ENCODE data around the gene GPC1.

Gene GPC1

GRCh38 chr2:240396623-240397541 is 38.6 kb upstream of the GPC1 start:
- DNase-seq: no peak

- DNase-seq: no peak
Measured at GRCh38 chr2:240397542-240397916, 37.9 kb upstream of the GPC1 start.

GRCh38 chr2:240397924-240398645 is 37.4 kb upstream of the GPC1 start:
- no peak for DNase-seq

- no peak for DNase-seq
Measured at GRCh38 chr2:240398661-240399267, 36.7 kb upstream of the GPC1 start.

- DNase-seq: no peak
Measured at GRCh38 chr2:240399419-240400324, 35.8 kb upstream of the GPC1 start.

- DNase-seq: no peak
Measured at GRCh38 chr2:240400371-240401161, 34.9 kb upstream of the GPC1 start.

- no peak for DNase-seq
Measured at GRCh38 chr2:240401308-240401707, 34.2 kb upstream of the GPC1 start.

- no peak for DNase-seq
Measured at GRCh38 chr2:240401781-240402551, 33.5 kb upstream of the GPC1 start.

GRCh38 chr2:240402566-240403272 is 32.7 kb upstream of the GPC1 start:
- no peak for DNase-seq

- DNase-seq: no peak
Measured at GRCh38 chr2:240403396-240404104, 31.9 kb upstream of the GPC1 start.

GRCh38 chr2:240404174-240404852 is 31.1 kb upstream of the GPC1 start:
- no peak for DNase-seq

GRCh38 chr2:240405133-240405532 is 30.3 kb upstream of the GPC1 start:
- no peak for DNase-seq

- no peak for DNase-seq
Measured at GRCh38 chr2:240405684-240406313, 29.7 kb upstream of the GPC1 start.

GRCh38 chr2:240407090-240407489 is 28.4 kb upstream of the GPC1 start:
- no peak for DNase-seq

GRCh38 chr2:240410004-240410403 is 25.5 kb upstream of the GPC1 start:
- no peak for DNase-seq

GRCh38 chr2:240410808-240411207 is 24.7 kb upstream of the GPC1 start:
- no peak for DNase-seq

All from nucleus accumbens (tissue), 56 donors.